NCI-H128 (cell line): ENCODE data around the gene COL4A2.

Experiments
- DNase-seq: peaks from one replicate; lab custom pipeline; 2025; ENCODE audit not compliant: unreplicated experiment; lab: John Stamatoyannopoulos, UW

The COL4A2 gene

GRCh38 chr13:110506859-110507566 is 199.9 kb downstream of the COL4A2 start:
- no peak for DNase-seq

- no peak for DNase-seq
These were observed 200.7 kb downstream of the COL4A2 start for GRCh38 chr13:110507678-110508381.

GRCh38 chr13:110509478-110509926 is 202.4 kb downstream of the COL4A2 start:
- no peak for DNase-seq

- DNase-seq, result no peak
These were observed 203.1 kb downstream of the COL4A2 start for GRCh38 chr13:110509971-110510786.

GRCh38 chr13:110511509-110512181 is 204.6 kb downstream of the COL4A2 start:
- DNase-seq, result no peak

- DNase-seq, result no peak
These were observed 205.2 kb downstream of the COL4A2 start for GRCh38 chr13:110512198-110512740.

GRCh38 chr13:110516500-110516899 is 209.4 kb downstream of the COL4A2 start:
- no peak for DNase-seq

GRCh38 chr13:110517505-110518225 is 210.6 kb downstream of the COL4A2 start:
- DNase-seq, result no peak

- no peak for DNase-seq
These were observed 211.1 kb downstream of the COL4A2 start for GRCh38 chr13:110518226-110518525.

- no peak for DNase-seq
These were observed 211.5 kb downstream of the COL4A2 start for GRCh38 chr13:110518571-110518970.

GRCh38 chr13:110519046-110519445 is 212.0 kb downstream of the COL4A2 start:
- no peak for DNase-seq

- no peak for DNase-seq
These were observed 212.4 kb downstream of the COL4A2 start for GRCh38 chr13:110519506-110519905.

- DNase-seq, result no peak
These were observed 213.6 kb downstream of the COL4A2 start for GRCh38 chr13:110520431-110521295.

GRCh38 chr13:110521296-110521680 is 214.2 kb downstream of the COL4A2 start:
- no peak for DNase-seq

- no peak for DNase-seq
These were observed 214.9 kb downstream of the COL4A2 start for GRCh38 chr13:110521946-110522345.

GRCh38 chr13:110522721-110523120 is 215.6 kb downstream of the COL4A2 start:
- no peak for DNase-seq

GRCh38 chr13:110523180-110523579 is 216.1 kb downstream of the COL4A2 start:
- no peak for DNase-seq

GRCh38 chr13:110523838-110524540 is 216.9 kb downstream of the COL4A2 start:
- DNase-seq, result no peak
